ENCODE data around the gene LSS.

The LSS gene

DNA sequence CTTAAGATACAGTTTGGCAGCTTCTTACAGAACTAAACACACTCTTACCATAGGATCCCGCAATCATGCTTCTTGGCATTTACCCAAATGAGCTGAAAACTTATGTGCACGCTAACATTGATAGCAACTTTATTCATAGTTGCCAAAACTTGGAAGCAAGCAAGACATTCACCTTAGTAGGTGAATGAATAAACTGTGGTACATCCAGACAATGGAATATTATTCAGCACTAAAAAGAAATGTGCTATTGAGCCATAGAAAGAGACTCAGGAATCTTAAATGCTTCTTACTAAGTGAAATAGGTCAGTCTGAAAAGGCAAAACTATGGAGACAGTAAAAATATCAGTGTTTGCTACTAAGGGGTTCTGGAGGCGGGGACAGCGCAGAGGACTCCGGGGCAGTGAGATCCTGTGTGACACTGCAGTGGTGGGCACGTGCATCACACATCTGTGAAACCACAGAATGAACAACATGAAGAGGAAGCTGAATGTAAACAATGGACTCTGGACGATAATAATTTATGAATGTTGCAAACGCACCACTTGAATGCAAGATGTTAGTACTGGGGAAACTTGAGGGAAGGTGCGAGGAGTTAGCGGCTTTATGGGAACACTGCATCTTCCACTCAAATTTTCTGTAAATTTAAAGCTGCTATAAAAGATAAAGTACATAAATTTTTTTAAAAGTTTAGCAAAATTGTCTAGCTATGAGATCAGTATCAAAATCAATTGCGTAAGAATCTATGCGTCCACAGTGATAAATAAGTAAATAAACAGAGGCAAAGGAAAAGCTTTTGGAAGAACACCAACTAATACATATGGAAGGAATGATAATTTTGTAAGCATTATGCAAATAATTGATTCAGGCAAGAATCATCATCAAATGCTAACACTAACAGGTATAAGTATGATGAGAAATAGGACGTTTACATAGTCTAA lies 28.9 kb downstream of the LSS start:
- FAIRE-seq (no peak), DNase-seq (ENCODE audit: insufficient read length, low spot score) (no peak)
- TF ChIP-seq POLR2A (IDR thresholded peaks at IDR 0.05; ENCODE audit: low read depth, low read length) (no peak), TAF1 (IDR thresholded peaks at IDR 0.05; ENCODE audit: low read depth, low read length) (no peak), SPI1 (IDR thresholded peaks at IDR 0.05; ENCODE audit: low read depth, low read length) (no peak), POLR2AphosphoS5 (IDR thresholded peaks at IDR 0.05; ENCODE audit: low read depth, low read length) (no peak), POU2F2 (IDR thresholded peaks at IDR 0.05; ENCODE audit: low read depth, low read length) (no peak), PAX5 (IDR thresholded peaks at IDR 0.05; ENCODE audit: insufficient read depth, low read length, severe bottlenecking) (no peak)

DNA sequence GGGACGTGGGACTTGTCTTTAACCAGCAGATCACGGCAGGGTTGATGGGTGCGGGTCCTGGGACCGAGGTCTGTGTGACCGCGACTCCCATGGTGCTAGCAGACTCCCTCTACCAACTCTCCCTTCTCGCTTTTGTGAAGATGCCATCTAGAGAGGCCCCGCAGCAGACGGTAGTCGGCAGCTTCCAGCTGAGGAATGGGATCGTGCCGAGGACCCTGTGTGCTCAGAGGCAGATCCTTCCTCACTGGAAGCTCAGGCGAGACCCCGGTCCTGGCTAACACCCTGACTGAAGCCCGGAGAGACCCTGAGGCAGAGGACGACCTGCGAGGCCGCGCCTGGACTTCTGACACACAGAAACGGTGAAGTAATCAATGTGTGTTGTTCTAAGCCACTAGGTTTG lies 31.8 kb downstream of the LSS start:
- DNase-seq (ENCODE audit: insufficient read length, low spot score) (no peak), FAIRE-seq (no peak)
- no peak for TF ChIP-seq POLR2AphosphoS5 (IDR thresholded peaks at IDR 0.05; ENCODE audit: low read depth, low read length)
- TF ChIP-seq SPI1 (IDR thresholded peaks at IDR 0.05; ENCODE audit: low read depth, low read length): no peak
- TF ChIP-seq TAF1 (IDR thresholded peaks at IDR 0.05; ENCODE audit: low read depth, low read length): no peak
- no peak for TF ChIP-seq POLR2A (IDR thresholded peaks at IDR 0.05; ENCODE audit: low read depth, low read length)
- TF ChIP-seq PAX5 (IDR thresholded peaks at IDR 0.05; ENCODE audit: insufficient read depth, low read length, severe bottlenecking): no peak
- TF ChIP-seq POU2F2 (IDR thresholded peaks at IDR 0.05; ENCODE audit: low read depth, low read length): no peak

DNA sequence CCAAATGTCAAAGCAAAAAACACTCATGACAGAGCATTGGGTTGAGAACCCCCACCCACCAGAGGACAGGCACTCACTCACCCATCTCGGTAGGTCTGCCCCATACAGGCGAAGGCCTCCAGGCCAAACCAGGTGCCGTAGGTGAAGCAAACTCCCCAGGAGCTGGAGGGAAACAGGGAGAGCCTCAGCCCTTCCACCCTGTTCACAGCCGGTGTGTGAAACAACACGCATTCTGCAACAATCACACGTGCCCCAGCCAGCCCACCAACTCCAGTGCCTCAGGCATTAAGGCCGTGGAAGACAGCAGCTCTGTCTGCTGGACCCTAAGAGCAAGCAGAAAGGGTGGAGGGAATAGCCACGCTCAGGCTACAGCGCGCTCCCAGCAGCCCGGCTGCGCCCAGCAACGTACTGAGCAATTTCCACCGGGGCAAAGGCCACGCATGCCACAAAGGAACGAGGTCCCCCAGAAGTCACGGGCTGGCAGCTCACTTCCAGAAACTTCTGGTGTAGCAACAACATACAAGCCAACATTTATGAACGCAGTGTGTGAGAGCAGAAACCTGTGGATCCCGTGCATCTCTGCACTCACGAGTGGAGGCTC lies 32.9 kb downstream of the LSS start:
- no peak for FAIRE-seq

DNA sequence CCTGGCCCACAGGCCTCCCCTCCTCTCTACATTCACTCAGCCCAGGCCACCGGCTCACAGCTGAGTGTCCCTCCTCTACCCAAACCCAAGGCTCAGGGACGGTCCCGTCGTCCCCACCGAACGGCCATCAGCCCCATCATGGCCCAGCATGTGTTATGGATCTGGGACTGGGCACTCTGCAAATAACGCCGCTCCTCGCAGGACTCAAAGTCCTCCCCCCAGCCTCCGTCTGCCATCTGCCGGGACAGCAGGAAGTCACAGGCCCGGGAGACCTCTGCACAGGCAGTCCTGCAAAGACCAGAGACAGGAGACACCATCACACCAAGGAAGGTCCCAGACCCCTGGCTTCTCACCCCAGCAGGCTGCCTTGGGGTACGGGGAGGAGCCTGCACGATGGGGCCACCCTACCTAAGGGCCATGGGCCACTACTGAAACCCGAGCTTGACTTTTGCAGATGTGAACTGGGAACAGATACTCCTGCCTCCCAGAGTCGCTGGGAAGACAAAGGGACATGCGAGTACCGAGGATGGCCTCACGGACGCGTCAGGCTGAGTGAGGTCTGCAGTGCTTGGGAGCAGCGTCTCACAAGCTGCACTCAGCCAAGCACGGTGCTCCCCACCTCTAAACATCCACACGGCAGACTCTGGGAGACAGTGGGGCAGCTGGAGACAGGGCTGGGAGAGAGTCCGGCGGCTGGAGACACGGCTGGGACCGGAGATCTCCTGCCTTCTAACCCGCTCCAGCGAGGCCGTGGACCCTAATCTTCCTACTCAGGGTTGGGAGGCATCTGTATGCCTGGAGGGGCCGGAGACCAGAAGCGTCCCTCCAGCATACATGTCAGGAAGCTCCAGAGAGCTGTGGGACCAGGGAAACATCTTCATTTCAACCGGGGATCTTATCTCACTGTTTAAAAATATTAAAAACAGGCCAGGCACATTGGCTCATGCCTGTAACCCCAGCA lies 33.9 kb downstream of the LSS start:
- no peak for FAIRE-seq
- no peak for TF ChIP-seq POLR2AphosphoS5 (IDR thresholded peaks at IDR 0.05; ENCODE audit: low read depth, low read length)
- TF ChIP-seq POU2F2 (IDR thresholded peaks at IDR 0.05; ENCODE audit: low read depth, low read length): no peak
- TF ChIP-seq SPI1 (IDR thresholded peaks at IDR 0.05; ENCODE audit: low read depth, low read length): no peak
- TF ChIP-seq POLR2A (IDR thresholded peaks at IDR 0.05; ENCODE audit: low read depth, low read length): no peak
- no peak for TF ChIP-seq TAF1 (IDR thresholded peaks at IDR 0.05; ENCODE audit: low read depth, low read length)
- TF ChIP-seq PAX5 (IDR thresholded peaks at IDR 0.05; ENCODE audit: insufficient read depth, low read length, severe bottlenecking): no peak
- no peak for DNase-seq (ENCODE audit: insufficient read length, low spot score)

More for the DNA sequence above, 32.9 kb downstream of the LSS start:
- TF ChIP-seq POU2F2 (IDR thresholded peaks at IDR 0.05; ENCODE audit: low read depth, low read length): no peak
- no peak for TF ChIP-seq PAX5 (IDR thresholded peaks at IDR 0.05; ENCODE audit: insufficient read depth, low read length, severe bottlenecking)
- no peak for TF ChIP-seq TAF1 (IDR thresholded peaks at IDR 0.05; ENCODE audit: low read depth, low read length)
- no peak for TF ChIP-seq POLR2AphosphoS5 (IDR thresholded peaks at IDR 0.05; ENCODE audit: low read depth, low read length)
- TF ChIP-seq SPI1 (IDR thresholded peaks at IDR 0.05; ENCODE audit: low read depth, low read length): no peak
- no peak for TF ChIP-seq POLR2A (IDR thresholded peaks at IDR 0.05; ENCODE audit: low read depth, low read length)
- DNase-seq (ENCODE audit: insufficient read length, low spot score): no peak

DNA sequence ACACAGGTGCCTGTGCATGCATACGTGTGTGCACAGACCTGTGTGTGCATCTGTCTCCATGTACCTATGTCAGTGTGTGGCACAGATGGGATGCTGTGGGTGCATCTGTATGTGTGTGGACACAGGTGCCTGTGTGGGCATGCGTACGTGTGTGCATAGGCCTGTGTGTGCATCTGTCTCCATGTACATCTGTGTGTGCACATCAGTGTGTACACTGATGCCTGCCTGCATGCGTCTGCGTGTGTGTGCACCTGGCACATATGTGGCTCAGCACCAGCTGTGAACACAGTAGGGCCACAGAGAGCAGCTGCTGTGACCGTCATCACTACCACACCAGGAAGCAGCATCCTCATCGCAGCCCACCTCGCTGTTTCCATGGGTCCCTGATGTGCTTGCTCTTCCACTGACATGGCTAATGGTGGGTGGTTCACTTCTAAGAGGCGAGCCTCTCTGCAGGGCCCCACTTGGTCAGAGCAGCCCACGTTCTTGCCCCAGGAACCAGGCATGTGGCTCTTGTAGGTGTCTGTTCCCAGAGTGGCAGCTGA lies 34.7 kb downstream of the LSS start:
- no peak for TF ChIP-seq POU2F2 (IDR thresholded peaks at IDR 0.05; ENCODE audit: low read depth, low read length)
- TF ChIP-seq TAF1 (IDR thresholded peaks at IDR 0.05; ENCODE audit: low read depth, low read length): no peak
- TF ChIP-seq PAX5 (IDR thresholded peaks at IDR 0.05; ENCODE audit: insufficient read depth, low read length, severe bottlenecking): no peak
- no peak; the same call in 1 of the 2 replicates for TF ChIP-seq POLR2A (IDR thresholded peaks at IDR 0.05; ENCODE audit: low read depth, low read length)
- no peak for TF ChIP-seq SPI1 (IDR thresholded peaks at IDR 0.05; ENCODE audit: low read depth, low read length)
- no peak for TF ChIP-seq POLR2AphosphoS5 (IDR thresholded peaks at IDR 0.05; ENCODE audit: low read depth, low read length)
- FAIRE-seq (no peak), DNase-seq (ENCODE audit: insufficient read length, low spot score) (no peak)

DNA sequence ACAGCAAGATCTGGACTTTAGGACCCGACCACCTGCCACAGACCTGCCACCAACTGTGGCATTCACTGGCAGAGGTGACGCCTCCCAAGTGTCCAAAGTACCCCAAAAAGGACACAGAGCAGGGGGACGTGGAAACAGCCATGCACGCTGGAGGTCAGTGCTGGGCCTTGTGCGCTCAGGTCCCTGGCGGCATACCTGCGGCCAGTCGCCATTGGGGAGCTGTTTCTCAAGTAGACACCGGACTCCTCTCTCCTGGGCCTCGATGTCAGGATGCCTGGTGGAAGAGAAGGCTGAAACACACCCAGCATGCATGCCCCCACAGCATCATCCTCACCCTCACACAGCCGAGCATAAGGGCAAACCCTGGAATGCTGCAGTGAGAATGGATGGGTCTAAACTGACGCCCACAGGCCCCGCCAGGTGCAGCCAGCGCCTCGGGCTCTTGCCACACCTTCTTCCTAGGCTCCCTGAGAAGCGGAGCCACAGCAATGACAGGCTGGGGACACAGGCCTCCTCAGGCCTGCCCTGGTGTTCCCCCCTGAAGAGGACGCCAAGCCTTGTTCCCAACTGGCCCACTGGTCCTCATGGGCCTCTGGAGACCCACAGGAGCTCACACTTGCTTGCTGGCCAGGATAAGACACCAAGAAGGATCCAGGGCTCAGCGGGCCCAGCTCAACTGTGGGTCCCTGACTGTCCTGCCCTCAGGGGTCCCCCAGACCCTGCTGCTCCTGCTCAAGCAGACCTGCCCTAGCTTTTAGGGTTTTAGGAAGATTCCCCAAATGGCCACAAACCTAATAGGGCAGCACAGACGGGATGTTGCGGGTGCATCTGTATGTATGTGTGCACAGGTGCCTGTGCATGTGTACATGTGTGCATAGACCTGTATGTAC lies 36.6 kb downstream of the LSS start:
- FAIRE-seq (no peak), DNase-seq (ENCODE audit: insufficient read length, low spot score) (no peak)
- no peak for TF ChIP-seq POLR2AphosphoS5 (IDR thresholded peaks at IDR 0.05; ENCODE audit: low read depth, low read length)
- no peak for TF ChIP-seq TAF1 (IDR thresholded peaks at IDR 0.05; ENCODE audit: low read depth, low read length)

DNA sequence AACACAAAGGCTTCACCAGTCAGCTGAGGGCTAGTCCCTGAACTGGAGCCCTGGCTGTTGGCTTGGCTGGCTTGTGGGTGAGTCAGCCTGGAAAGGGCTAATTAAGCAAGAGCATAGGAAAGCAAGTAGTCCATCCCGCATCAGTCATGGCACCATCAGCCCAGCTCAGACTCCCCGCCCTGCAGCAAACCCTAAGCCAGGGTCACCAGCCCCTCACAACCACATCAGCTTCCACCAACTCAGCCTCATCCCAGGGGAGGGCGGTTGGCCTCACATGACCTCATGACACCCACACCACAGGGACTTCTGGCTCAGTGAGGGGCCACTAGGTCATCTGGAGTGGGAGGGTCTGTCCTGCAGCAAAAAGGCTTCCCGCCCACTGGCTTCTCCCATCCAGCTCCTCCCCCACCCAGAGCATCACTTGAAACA lies 37.3 kb downstream of the LSS start:
- DNase-seq (ENCODE audit: insufficient read length, low spot score): no peak
- FAIRE-seq: no peak
- TF ChIP-seq SPI1 (IDR thresholded peaks at IDR 0.05; ENCODE audit: low read depth, low read length) (no peak), POLR2A (IDR thresholded peaks at IDR 0.05; ENCODE audit: low read depth, low read length) (no peak), TAF1 (IDR thresholded peaks at IDR 0.05; ENCODE audit: low read depth, low read length) (no peak), POU2F2 (IDR thresholded peaks at IDR 0.05; ENCODE audit: low read depth, low read length) (no peak), POLR2AphosphoS5 (IDR thresholded peaks at IDR 0.05; ENCODE audit: low read depth, low read length) (no peak), PAX5 (IDR thresholded peaks at IDR 0.05; ENCODE audit: insufficient read depth, low read length, severe bottlenecking) (no peak)

Measured in GM12891 (cell line).